GM20431 (cell line): ENCODE data around the gene ITIH1.

Experiments
- in situ Hi-C: fragments of 300-500 bp; cut with MseI, MboI; formaldehyde crosslinking; loops from one replicate; pipeline ENCODE4 v1.15.0; 2020; ENCODE audit warnings: low sequenced_read_pairs; ENCODE audit not compliant: unreplicated experiment

The ITIH1 gene, protein sequence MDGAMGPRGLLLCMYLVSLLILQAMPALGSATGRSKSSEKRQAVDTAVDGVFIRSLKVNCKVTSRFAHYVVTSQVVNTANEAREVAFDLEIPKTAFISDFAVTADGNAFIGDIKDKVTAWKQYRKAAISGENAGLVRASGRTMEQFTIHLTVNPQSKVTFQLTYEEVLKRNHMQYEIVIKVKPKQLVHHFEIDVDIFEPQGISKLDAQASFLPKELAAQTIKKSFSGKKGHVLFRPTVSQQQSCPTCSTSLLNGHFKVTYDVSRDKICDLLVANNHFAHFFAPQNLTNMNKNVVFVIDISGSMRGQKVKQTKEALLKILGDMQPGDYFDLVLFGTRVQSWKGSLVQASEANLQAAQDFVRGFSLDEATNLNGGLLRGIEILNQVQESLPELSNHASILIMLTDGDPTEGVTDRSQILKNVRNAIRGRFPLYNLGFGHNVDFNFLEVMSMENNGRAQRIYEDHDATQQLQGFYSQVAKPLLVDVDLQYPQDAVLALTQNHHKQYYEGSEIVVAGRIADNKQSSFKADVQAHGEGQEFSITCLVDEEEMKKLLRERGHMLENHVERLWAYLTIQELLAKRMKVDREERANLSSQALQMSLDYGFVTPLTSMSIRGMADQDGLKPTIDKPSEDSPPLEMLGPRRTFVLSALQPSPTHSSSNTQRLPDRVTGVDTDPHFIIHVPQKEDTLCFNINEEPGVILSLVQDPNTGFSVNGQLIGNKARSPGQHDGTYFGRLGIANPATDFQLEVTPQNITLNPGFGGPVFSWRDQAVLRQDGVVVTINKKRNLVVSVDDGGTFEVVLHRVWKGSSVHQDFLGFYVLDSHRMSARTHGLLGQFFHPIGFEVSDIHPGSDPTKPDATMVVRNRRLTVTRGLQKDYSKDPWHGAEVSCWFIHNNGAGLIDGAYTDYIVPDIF

DNA sequence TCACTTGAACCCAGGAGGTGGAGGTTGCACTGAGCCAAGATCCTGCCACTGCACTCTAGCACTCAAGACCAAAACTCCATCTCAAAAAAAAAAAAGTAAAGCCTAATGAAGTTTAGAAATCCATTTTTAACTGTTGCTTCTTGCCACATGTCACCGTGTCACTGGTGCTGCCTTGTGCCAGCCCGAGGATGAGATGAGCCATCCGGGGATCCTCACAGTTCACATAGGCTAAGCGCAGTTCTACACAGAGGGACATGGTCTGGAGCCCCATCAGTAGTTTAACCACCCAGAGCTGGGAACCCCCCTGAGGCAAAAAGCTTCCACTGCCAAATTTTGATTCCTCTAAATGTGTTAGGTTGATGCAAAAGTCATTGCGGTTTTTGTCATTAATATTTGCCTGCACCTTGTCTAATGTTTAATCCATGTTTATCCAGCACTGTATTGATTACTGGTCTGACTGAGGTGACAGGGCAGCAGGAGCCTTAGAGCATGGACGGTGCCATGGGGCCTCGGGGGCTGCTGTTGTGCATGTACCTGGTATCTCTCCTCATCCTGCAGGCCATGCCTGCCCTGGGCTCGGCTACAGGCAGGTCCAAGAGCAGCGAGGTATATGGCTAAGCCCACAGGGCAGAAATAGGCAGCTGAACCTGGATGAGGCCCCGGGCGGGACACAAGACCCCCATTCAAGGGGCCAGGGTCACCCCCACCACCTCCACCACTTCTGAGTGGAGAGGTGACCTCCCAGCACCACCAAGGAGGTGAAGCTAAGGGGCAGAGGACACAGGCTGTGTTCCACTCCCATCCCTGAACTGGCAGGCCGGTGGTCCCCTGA is at the start of gene ITIH1:
Gene ITIH1, plus strand, starts transcription at position 473 of the 832 bp plus-strand sequence. Its CDS starts 17 bp downstream, at position 490.
- in situ Hi-C loops: no loop called here

DNA sequence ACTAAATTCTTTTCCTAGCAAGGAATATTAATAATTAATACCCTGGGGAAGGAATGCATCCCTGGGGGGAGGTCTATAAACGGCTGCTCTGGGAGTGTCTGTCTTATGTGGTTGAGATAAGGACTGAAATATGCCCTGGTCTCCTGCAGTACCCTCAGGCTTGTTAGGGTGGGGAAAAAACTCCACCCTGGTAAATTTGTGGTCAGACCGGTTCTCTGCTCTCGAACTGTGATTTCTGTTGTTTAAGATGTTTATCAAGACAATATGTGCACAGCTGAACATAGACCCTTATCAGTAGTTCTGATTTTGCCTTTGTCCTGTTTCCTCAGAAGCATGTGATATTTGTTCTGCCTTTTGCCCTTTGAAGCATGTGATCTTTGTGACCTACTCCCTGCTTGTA is 48.6 kb upstream of the ITIH1 start:
- in situ Hi-C loops: loop anchor here (25.0 kb wide), 1 partner anchor 359 kb away; no protein-coding TSS in a partner anchor

DNA sequence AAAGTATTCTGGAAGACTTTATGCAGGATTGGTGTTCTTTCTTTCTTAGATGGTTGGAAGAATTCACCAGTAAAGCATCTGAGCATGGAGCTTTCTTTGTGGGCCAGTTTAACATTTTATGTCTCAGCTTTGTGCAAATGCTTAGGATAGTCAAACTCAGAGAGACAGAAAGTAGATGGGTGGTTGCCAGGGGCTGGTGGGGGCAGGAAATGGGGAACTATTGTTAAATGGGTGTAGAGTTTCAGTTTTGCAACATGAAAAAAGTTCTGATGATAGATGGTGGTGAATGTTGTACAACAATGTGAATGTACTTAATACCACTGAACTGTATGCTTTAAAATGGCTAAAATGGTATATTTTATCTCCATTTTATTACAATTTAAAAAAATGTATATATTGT is 46.7 kb upstream of the ITIH1 start:
- in situ Hi-C loops: loop anchor here (25.0 kb wide), 1 partner anchor 357 kb away; no protein-coding TSS in a partner anchor

DNA sequence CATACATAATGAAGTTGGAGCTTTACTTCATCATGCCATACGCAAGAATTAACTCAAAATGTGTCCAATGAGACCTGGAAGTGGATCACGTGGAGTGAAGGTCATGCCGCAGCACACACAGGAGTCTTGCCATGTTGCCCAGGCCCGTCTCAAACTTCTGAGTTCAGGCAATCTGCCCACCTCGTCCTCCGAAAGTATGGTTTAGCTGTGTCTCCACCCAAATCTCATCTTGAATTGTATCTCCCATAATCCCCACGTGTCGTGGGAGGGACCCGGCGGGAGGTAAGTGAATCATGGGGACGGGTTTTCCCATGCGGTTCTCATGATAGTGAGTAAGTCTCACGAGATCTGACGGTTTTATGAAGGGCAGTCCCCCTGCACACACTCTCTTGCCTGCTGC is 45.8 kb upstream of the ITIH1 start:
- in situ Hi-C loops: loop anchor here (25.0 kb wide), 1 partner anchor 356 kb away; no protein-coding TSS in a partner anchor

DNA sequence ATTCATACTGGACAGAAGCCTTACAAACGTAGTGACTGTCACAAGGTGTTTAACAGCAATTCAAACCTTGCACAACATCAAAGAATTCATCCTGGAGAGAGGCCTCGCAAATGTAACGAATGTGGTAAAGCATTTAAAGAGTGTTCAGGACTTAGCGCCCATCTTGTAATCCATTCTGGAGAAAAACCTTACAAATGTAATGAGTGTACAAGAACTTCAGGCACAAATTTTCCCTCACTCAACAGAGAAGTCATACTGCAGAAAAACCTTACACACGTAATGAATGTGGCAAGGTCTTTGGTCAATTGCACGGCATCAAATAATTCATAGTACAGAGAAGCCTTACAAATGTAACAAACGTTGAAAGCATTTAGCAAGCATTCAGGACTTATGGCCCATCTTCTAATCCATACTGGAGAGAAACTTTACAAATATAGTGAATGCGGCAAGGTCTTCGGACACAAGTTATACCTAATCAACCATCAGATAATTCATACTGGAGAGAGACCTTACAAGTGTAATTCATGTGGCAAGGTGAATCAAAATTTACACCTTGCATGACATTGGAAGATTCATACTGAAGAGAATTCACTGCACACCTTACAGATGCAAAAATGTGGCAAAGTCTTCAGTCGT is 44.0 kb upstream of the ITIH1 start:
- in situ Hi-C loops: loop anchor here (25.0 kb wide), 1 partner anchor 354 kb away; no protein-coding TSS in a partner anchor

DNA sequence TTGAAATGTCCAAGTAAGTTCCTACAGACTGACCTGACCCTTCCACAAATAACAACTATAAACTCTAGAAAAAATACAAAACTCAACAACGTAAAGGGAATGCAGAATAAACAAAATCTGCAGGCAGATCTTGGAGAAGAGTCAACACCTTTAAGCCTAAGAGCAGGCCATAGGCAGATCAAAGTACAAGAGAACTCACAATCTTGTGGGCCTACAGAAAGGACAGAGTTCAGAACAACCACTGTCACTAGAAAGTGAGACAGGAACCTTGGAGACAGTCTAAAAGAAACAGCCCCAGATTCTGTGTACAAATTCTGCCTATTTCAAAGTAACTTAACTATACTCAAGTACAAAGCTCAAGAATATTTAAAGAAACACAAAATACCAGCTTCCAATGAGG is 37.7 kb upstream of the ITIH1 start:
- in situ Hi-C loops: loop anchor here (25.0 kb wide), 1 partner anchor 348 kb away; no protein-coding TSS in a partner anchor

DNA sequence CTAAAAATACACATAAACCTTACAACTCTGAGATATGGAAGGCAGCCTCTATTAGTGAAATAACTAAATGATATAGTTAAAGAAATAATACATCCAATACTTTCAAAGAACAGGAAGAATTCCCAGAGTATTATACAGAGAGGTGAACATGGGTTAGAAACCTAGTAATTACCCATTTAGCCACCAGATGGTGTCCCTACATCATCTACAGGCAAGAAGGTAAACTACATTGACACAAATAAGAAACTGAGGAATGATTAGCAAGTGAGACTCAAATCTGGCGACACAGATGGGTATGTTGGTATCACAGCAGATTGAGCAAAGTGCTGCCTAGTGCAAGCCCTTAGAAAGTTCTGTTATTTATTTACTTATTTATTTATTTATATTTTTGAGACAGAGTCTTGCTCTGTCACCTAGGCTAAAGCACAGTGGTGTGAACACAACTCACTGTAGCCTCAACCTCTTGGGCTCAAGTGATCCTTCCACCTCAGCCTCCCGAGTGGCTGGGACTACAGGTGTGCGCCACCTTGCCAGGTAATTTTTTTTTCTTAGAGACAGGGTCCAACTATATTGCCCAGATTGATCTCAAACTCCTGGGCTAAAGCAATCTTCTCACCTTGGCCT is 34.9 kb upstream of the ITIH1 start:
- in situ Hi-C loops: loop anchor here (25.0 kb wide), 1 partner anchor 345 kb away; no protein-coding TSS in a partner anchor

DNA sequence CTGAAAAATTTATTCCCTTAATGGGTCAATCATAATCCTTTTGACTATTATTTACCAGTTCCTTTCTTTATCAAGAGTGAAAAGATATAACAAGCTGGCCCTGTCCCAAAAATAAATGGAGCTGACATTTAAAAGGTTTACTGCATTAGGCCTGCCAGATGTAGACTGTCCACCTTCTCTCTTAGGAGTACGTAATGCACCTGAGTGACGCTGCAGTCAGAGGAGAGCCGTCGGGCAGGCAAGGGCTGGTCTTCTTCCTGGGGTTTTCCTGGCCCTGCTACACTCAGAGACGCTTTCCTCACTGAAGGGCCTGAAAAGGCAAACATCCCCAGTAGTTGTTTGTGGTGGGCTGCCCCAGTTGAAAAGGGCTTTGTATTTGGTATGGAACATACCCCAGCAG is 34.2 kb upstream of the ITIH1 start:
- in situ Hi-C loops: loop anchor here (25.0 kb wide), 1 partner anchor 344 kb away; no protein-coding TSS in a partner anchor

DNA sequence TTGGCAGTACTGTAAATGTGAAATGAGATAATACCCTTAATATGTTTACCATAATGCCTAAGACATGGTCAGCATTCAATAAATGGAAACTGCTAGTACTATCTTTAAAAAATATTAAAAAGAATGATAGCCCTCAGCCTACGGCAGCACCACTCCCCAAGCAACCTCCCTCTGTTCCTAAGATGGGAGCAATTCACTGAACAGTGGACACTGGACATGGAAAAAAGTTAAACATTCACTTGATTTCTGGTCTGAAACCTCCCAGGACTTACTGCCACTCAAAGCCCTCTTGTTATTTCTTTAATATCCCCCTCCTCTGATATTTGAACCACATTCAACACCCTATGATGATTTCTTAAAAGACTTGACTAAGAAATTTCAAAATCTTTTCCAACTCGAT is 33.7 kb upstream of the ITIH1 start:
- in situ Hi-C loops: loop anchor here (25.0 kb wide), 1 partner anchor 344 kb away; no protein-coding TSS in a partner anchor

DNA sequence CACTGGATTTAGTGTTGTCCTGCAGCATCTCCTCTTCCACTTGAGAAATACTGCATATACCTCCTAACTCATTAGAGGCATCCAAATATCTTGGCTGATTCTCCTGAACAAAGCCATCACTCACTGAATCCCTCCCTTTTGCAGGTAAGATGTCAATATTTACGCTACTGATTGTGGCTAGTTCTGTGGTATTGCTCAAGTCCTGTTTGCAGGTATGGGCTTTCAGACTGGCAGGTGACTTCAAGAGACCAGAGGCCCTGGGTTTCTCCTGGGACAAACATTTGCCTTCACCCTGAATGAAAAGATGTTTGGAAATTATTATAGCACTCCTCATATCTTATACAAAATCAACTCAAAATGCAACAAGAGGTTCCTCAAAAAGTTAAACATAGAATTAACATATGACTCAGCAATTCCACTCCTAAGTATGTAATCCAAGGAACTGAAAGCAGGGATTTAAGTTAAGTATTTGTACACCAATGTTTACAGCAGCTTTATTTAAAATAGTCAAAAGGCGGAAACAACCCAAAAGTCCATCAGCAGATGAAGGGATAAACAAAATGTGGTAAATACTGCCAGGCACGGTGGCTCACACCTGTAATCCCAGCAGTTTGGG is 25.2 kb upstream of the ITIH1 start:
- in situ Hi-C loops: no loop called here

DNA sequence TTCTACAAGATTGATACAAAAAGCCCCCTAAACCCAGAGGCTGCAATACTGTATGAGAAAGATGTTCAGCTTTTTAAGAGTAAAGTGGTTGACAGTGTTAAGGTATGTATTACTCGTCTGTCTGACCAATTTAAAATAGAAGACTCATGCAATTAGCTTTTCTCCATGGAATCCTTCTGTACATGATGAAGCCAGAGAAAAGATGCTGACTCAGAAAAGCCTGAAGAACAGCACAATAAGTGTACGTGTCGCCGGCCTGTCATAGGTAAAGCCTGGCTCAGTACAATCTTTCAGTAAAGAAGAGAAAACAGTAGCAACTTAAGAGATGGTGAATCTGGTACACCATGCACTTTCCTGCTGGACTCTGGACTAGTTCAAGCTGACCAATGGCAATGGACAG is 23.0 kb upstream of the ITIH1 start:
- in situ Hi-C loops: no loop called here

DNA sequence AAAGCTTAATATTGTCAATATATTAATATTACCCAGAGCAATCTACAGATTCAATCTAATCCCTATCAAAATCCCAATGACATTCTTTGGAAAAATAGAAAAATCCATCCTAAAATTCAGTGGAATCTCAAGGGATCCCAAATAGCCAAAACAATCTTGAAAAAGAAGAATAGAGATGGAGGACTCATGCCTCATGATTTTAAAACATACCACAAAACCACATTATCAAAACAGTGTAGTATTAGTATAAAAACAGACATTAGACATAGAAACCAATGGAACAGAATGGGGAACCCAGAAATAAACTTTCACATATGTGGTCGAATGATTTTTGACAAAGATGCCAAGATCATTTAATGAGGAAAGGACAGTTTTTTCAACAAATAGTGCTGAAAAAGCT is 21.3 kb upstream of the ITIH1 start:
- in situ Hi-C loops: no loop called here

DNA sequence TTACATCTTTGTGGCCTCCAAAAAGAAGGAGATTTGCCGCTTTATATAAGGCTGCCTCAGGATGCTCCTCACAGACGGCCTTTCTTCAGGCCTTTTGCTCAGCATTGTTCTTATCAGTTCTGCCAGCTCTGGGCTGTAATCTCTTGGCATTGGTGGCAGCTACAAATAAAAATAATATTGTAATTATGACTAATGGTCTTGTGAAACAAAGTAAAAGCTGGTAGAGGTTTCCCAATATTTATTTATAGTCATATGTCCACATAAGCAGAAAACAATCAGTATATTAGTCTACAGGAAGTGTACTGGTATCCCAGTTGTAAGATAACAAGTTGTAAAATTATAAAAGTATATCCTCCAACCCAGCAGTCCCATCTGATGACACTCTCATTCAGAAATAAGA is 13.9 kb upstream of the ITIH1 start:
- in situ Hi-C loops: no loop called here

DNA sequence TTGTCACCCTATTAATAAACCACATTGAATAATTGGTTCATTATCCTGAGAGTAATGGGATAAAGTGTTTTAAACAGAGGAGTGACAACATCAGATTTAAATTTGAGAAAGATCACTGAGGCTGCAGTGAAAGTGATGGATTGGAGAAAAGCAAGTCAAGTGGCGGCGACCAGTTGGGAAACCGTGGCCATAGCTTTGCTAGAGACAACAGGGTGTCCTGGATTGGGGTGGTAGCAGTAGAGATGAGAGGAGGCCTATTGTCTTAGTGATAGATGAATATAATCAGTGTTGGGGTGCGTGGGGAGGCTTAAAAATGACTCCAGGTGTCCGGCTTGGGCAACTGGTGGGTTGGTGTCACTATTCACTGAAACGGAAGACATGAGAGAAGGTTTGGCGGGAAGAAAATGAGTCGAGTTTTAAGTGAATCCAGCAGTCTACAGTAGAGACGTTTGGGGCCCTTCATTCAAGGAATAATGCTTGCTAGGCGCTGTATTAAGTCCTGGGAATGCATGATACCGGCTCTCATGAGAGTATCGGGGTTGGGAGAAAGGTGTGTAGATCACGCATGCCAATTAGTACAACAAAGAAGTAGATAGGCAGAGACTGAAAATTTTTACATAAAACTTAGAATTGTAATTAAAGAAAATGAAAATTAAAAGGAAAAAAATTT is 7.5 kb upstream of the ITIH1 start:
- in situ Hi-C loops: no loop called here

DNA sequence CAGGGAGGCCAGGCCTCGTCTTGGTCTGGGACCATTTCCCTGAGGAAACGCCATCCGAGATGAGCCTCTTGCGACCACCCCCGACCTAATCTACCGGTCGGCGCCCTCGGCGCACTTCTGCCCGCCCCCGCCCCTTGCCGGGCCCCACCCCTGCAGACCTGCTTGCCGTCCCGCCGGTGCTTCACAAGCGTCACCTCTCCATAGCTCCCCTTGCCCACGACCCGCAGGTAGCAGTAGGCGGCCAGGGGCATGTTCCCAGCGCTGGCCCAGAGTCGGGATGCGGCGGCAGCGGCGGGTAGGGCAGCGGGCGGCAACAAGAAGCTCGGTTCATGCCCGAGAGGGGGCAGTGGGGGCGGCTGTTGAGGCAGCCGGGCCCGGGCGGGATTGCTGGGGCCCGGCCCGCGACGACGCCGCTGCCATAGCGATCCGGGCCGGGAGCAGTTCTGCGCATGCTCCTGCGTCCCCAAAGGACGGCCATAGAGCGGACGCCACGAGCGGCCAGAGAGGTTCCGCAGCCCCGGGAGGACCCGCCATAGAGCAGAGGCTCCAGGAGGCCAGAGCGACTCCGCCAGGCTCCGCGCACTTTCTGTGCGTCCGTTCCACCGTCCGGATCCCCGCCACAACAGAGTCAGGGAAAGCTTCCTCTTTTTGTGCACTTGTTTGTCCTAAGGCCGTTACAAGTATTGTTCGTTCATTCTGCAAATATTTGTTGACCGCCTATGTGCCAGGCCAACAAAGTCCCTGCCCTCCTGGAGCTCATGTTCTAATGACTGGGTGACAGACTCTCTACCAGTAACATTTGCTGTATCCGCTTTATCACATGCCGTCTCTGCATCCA is 6.7 kb upstream of the ITIH1 start, which contains the start of gene NEK4:
Gene NEK4, minus strand, starts transcription at position 445 of the 838 bp plus-strand sequence. Its CDS starts 194 bp downstream, at position 251.
- in situ Hi-C loops: no loop called here

DNA sequence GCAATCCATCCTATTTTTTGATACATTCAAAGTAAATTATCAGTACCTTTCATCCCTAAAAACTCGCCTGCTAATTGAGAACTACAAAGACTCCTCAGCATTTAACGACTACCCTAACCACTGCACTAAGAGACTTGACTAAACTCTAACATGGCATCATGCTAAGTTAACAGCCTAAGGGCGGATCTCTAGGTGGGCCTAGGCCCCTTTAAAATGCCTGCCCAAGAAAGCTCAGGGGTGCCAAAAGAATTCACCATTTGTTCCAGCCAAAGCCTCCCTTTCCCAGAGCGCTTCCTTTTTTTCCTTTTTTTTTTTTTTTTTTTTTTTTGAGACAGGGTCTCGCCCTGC is 6.1 kb upstream of the ITIH1 start:
- in situ Hi-C loops: no loop called here

DNA sequence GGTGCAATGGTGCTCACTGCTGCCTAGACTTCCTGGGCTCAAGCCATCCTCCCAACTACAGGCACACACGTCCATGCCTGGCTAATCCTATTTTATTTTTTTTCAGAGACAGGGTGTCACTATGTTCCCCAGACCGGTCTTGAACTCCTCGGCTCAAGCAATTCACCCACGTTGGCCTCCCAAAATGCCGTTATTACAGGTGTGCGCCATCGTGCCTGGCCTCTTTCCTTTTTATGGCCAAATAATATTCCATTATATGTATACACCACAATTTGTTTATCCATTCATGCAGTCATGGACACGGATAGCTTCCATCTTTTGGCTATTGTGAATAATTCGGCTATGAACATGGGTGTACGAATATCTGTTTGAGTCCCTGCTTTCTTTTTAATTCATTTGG is 5.7 kb upstream of the ITIH1 start:
- in situ Hi-C loops: no loop called here
